ENCODE measurements around the gene TMEM81.

Gene TMEM81

GRCh38 chr1:205038132-205038786, 46.0 kb downstream of the TMEM81 start:
- DNase-seq (ENCODE audit: low read depth in 1 of 2, low spot score in 1 of 2), result no peak

GRCh38 chr1:205037539-205037938, 46.7 kb downstream of the TMEM81 start:
- no peak for DNase-seq (ENCODE audit: low read depth in 1 of 2, low spot score in 1 of 2)
